ENCODE measurements around the gene TMUB1. TPM values are rescaled to one million over a fixed set of nuclear protein-coding genes. Genes with fewer than 3 reads are reported as not detected.

Gene TMUB1
- total and polyA plus RNA-seq, 2 donors (not counting 3 experiments of a cell fraction or from before 2014, with no cell fraction given), result 41.3 to 45.3 TPM

GRCh38 chr7:151131224-151131591 is 47.9 kb upstream of the TMUB1 start:
- TF ChIP-seq EZH2 (IDR thresholded peaks at IDR 0.05; ENCODE audit: borderline replicate concordance, low read depth, low read length, severe bottlenecking), result no peak
- TF ChIP-seq MAX (IDR thresholded peaks at IDR 0.05; ENCODE audit: insufficient read depth, insufficient read length), result no peak
- Histone ChIP-seq H3K9me1 (replicated peaks; ENCODE audit: control insufficient read depth, extremely low read depth, insufficient read depth, low read length) (no peaks in the 10 kb centered on the region), H3K4me2 (ENCODE audit: insufficient read depth, low read length) (no peak overlapping the region), H3K27ac (ENCODE audit: insufficient read depth, low read depth, low read length) (no peak overlapping the region), H3K4me1 (ENCODE audit: control insufficient read depth, extremely low read depth, insufficient read depth, low read length) (no peaks in the 10 kb centered on the region), H3K27me3 (ENCODE audit: control insufficient read depth in 2 of 2, insufficient read depth in 2 of 2, low read length in 2 of 2) (no peaks in the 10 kb centered on the region), H3K9me3 (replicated peaks; ENCODE audit: control insufficient read depth, insufficient read depth, low read length) (no peaks in the 10 kb centered on the region), H3K4me3 (replicated peaks in 1 of 3; ENCODE audit: insufficient read depth in 1 of 3, low read depth in 1 of 3, low read length in 3 of 3) (no peak overlapping the region), H4K20me1 (replicated peaks; ENCODE audit: control insufficient read depth, extremely low read depth, insufficient read depth, low read length) (no peaks in the 10 kb centered on the region), H3K9ac (replicated peaks; ENCODE audit: extremely low read depth, insufficient read depth, low read length) (no peak overlapping the region), H3K36me3 (ENCODE audit: control insufficient read depth in 2 of 2, extremely low read depth in 1 of 2, insufficient read depth in 2 of 2, low read length in 2 of 2) (peaks cover 9 to 76% of the 10 kb centered on the region in 2 experiments), H2AFZ (ENCODE audit: low read depth, low read length) (no peak overlapping the region), H3K79me2 (ENCODE audit: control insufficient read depth, insufficient read depth, low read length) (no peaks in the 10 kb centered on the region)
- POLR2A ChIA-PET, result no interaction called here
- DNase-seq (ENCODE audit: low read depth, low spot score) (no peak), FAIRE-seq (no peak)
- CTCF ChIA-PET, result interaction anchor here (0.6 to 2.3 kb wide), 2 partner anchors 15 to 21 kb away, joined by 3 to 6 read pairs; no protein-coding TSS in a partner anchor
- dilution Hi-C loops (cut with MboI; ENCODE audit: extremely low pct_ligation_motif_present, low sequenced_read_pairs), result no loop called here
- no TSS peak for BruUV-seq (replicated peaks)
- intact Hi-C loops (cut with micrococcal nuclease), result no loop called here

DNA sequence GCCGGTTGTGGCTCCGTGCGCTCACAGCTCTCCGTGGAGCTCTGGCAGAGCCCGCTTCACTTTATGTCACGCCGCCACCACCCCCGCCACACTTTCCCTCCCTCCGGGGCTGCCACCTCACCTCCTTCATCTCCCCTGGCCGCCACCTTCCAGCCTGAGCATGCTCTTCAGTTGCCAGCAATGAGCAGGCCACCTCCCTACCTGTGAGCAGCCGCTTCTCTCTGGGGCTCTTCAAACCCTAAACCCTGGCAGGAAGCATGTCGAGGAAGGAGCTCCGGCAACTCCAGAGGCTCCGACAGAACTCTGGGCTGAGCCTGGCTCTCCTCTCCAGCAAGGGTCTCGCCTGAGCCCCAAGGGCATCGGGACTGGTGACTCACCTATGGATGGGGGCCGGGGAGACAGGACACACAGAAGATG is 47.5 kb upstream of the TMUB1 start:
- peaks cover 9 to 71% of the 10 kb centered on the region in 2 experiments for H3K36me3 ChIP-seq (ENCODE audit: control insufficient read depth in 2 of 2, extremely low read depth in 1 of 2, insufficient read depth in 2 of 2, low read length in 2 of 2)
- no peak overlapping the region for H3K9ac ChIP-seq (replicated peaks; ENCODE audit: extremely low read depth, insufficient read depth, low read length)
- ChIA-PET CTCF (interaction anchor here (0.6 to 2.3 kb wide), 2 partner anchors 16 to 20 kb away, joined by 3 to 6 read pairs; no protein-coding TSS in a partner anchor), POLR2A (no interaction called here)
- TF ChIP-seq JUN (IDR thresholded peaks at IDR 0.05; ENCODE audit: borderline replicate concordance, insufficient read depth, insufficient read length, low read depth), result no peak
- no peak for TF ChIP-seq MAX (IDR thresholded peaks at IDR 0.05; ENCODE audit: insufficient read depth, insufficient read length)
- TF ChIP-seq FOS (IDR thresholded peaks at IDR 0.05; ENCODE audit: borderline replicate concordance, insufficient read depth, low read length), result no peak
- no peak for TF ChIP-seq MYC (IDR thresholded peaks at IDR 0.05; ENCODE audit: low read depth, low read length)
- TF ChIP-seq EZH2 (IDR thresholded peaks at IDR 0.05; ENCODE audit: borderline replicate concordance, low read depth, low read length, severe bottlenecking), result no peak
- TF ChIP-seq POLR2AphosphoS5 (IDR thresholded peaks at IDR 0.05; ENCODE audit: insufficient read depth, low read depth, low read length), result no peak
- TF ChIP-seq POLR2A (IDR thresholded peaks at IDR 0.05; ENCODE audit: low read depth, low read length), result no peak
- no peak for TF ChIP-seq CTCF (IDR thresholded peaks at IDR 0.05; ENCODE audit: extremely low read depth in 1 of 2, insufficient read depth in 1 of 2, low read depth in 1 of 2, low read length in 2 of 2)
- TF ChIP-seq GATA2 (IDR thresholded peaks at IDR 0.05; ENCODE audit: insufficient read depth, insufficient read length, low read depth, low read length), result no peak
- H2AFZ ChIP-seq (ENCODE audit: low read depth, low read length), result no peak overlapping the region
- no peaks in the 10 kb centered on the region for H3K79me2 ChIP-seq (ENCODE audit: control insufficient read depth, insufficient read depth, low read length)
- no peaks in the 10 kb centered on the region for H3K9me3 ChIP-seq (replicated peaks; ENCODE audit: control insufficient read depth, insufficient read depth, low read length)
- no peaks in the 10 kb centered on the region for H4K20me1 ChIP-seq (replicated peaks; ENCODE audit: control insufficient read depth, extremely low read depth, insufficient read depth, low read length)
- H3K27me3 ChIP-seq (ENCODE audit: control insufficient read depth in 2 of 2, insufficient read depth in 2 of 2, low read length in 2 of 2), result no peaks in the 10 kb centered on the region
- DNase-seq (ENCODE audit: low read depth, low spot score), result no peak
- H3K4me1 ChIP-seq (ENCODE audit: control insufficient read depth, extremely low read depth, insufficient read depth, low read length), result no peaks in the 10 kb centered on the region
- no peak overlapping the region for H3K4me2 ChIP-seq (ENCODE audit: insufficient read depth, low read length)
- H3K9me1 ChIP-seq (replicated peaks; ENCODE audit: control insufficient read depth, extremely low read depth, insufficient read depth, low read length), result no peaks in the 10 kb centered on the region
- intact Hi-C loops (cut with micrococcal nuclease) (no loop called here), dilution Hi-C loops (cut with MboI; ENCODE audit: extremely low pct_ligation_motif_present, low sequenced_read_pairs) (no loop called here)
- BruUV-seq (replicated peaks), result no TSS peak
- no peak for FAIRE-seq
- H3K4me3 ChIP-seq (replicated peaks in 1 of 3; ENCODE audit: insufficient read depth in 1 of 3, low read depth in 1 of 3, low read length in 3 of 3), result no peak overlapping the region
- H3K27ac ChIP-seq (ENCODE audit: insufficient read depth, low read depth, low read length), result no peak overlapping the region

Data from endothelial cell of umbilical vein (primary cell).